Measurements from ENCODE around the gene SMC4.

SMC4 gene

DNA sequence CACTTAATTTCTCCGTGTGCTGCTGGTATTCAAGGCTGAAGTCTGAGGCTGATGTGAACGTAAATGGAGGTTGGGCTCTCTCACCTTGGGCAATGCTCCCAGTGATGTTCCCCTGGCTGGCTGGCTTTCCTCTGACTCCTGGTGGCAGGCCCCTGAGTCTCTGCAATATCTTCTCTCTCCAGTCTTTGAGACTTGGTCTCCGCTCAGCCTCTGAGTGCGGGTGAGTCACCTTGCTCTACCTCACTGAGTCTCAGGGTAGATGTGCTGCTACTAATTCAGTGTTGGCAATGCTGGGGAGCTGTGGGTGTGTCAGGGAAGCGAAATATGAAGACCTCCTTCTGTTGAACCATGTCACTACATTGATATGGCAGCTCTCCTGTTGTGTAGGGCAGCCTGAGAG, 81.5 kb downstream of the SMC4 start:
- no peak for DNase-seq

GRCh38 chr3:160481856-160482255, 82.4 kb downstream of the SMC4 start:
- DNase-seq, result no peak

GRCh38 chr3:160482796-160483195, 83.3 kb downstream of the SMC4 start:
- no peak for DNase-seq
